ENCODE results near the gene VPS11.

GRCh38 chr11:119038884-119039283 lies 28.7 kb upstream of the VPS11 start:
- TF ChIP-seq, protein P1, sequence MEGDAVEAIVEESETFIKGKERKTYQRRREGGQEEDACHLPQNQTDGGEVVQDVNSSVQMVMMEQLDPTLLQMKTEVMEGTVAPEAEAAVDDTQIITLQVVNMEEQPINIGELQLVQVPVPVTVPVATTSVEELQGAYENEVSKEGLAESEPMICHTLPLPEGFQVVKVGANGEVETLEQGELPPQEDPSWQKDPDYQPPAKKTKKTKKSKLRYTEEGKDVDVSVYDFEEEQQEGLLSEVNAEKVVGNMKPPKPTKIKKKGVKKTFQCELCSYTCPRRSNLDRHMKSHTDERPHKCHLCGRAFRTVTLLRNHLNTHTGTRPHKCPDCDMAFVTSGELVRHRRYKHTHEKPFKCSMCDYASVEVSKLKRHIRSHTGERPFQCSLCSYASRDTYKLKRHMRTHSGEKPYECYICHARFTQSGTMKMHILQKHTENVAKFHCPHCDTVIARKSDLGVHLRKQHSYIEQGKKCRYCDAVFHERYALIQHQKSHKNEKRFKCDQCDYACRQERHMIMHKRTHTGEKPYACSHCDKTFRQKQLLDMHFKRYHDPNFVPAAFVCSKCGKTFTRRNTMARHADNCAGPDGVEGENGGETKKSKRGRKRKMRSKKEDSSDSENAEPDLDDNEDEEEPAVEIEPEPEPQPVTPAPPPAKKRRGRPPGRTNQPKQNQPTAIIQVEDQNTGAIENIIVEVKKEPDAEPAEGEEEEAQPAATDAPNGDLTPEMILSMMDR (IDR thresholded peaks at IDR 0.05), result no peak
- no peak for TF ChIP-seq POLR2A (IDR thresholded peaks at IDR 0.05)
